Stimulated activated naive CD4-positive, alpha-beta T cell (primary cell): ENCODE results near the gene CPN1.
"Not testable (repeated sequence)": the region's sequence is repeated elsewhere in the genome, so short reads cannot be mapped to it uniquely, and the experiment has no call there.

Experiments used
- DNase-seq, 6 experiments: peaks; one replicate each; lab custom pipeline; 2025; lab: John Stamatoyannopoulos, UW

The CPN1 gene

DNA sequence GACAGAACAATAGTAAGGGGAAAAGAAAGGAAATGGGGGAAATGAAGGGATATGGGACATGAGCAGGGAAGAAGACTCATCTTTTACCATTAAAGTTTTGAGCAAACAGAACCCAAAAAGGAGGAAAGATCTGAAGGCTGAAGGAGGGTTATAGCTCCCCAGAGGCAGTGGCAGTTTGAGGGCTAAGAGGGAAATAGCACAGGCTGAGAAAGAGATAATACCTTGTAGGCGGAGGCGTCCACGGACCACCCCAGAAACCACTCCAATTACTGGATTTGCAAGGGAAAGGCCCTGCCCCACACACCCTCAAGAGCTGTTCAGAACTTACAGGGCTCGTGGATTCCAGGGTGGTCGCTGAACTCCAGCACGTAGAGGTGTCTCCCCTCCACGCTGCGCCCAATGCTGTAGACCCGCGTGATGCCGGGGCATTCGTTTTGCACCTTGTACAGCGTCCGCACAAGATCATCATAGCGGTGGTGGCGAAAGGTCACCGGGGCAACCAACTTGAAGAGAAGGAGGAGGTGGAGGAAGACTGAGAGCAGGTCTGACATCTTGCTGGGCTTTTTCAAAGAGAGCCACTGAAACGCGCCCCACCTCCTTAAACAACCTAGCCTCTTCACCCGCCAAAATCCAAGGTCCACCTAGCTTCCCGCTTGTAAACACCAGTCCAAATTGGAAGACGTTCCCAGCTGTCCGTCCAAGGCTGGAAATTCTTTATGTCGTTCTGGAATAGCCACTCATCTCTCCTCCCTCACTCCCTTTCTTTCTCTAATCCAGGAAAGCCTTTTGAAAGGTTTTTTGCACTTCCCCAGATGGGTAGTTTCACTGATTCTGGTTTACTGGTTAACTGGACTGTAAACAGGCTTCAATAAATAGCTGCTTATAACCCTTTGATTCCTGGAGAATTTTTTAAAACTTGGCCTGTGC lies at the start of gene CPN1:
Gene CPN1 (minus strand): TSS at position 795 of the 927 bp plus-strand sequence. CDS start 244 bp downstream, at position 551.
- DNase-seq: no peak

DNA sequence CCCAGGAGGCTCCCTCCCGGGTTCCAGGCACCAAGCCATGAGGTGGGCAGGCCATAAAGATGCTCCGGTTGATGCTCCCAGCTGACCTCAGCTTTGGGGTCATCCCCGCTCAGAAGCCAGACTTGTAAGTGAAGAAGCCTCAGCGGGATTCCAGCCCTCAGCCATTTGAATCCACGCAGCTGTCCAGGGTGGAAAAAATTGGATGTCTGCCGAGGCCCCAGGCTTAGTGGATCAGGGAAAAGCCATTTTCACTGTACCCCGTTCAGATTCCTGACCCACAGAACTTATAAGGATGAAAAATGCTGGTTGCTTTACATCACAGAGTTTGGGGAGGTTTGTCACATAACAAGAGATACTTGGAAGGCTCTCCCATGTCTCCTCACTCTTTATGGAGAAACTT lies 49.2 kb upstream of the CPN1 start:
- no peak for DNase-seq

DNA sequence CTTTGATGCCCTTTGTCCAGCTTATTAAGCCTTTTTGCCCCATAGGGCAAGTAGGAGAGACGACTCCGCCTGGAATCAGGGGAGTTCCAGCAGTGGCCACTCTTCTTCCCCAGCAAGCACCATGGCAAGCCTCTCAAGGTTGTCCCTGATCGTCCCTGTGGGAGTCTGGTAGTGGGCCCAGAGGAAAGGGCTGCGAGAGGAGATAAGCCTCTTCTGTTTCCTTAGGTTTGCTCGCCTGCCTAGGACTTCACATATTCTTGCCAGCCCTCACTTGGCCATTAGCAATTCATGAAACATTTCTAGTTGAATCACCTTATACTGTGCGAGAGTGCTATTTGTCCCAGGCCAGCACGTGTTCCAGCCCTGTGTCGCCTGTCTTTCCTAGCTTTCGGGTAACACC lies 47.8 kb upstream of the CPN1 start:
- no peak for DNase-seq

DNA sequence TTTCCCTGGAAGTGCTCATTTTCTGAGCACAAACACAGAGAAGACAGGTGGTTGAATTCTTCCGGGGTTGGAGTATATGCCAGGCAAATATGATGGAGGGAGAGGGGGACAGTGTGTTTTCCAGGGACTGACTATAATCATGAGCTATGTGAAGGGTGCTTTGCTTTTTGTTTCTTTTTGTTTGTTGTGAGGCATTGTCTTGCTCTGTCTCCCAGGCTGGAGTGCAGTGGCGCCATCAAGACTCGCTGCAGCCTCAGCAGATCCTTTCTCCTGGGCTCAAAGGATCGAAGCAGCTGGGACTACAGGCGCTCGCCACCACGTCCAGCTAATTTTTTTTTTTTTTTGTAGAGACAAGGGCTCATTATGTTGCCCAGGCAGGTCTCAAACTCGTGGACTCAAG lies 47.3 kb upstream of the CPN1 start:
- DNase-seq: no peak

DNA sequence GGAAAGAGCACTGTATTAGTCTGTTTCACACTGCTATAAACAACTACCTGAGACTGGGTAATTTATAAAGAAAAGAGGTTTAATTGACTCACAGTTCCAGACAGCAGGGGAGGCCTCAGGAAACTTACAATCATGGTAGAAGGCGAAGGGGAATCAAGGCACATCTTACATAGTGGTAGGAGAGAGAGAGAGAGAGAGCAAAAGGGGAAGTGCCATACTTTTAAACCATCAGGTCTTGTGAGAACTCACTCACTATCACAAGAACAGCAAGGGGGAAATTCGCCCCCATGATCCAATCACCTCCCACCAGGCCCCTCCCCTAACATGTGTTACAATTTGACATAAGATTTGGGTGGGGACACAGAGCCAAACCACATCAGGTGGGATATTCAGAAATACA lies 43.7 kb upstream of the CPN1 start:
- not testable (repeated sequence) for DNase-seq

DNA sequence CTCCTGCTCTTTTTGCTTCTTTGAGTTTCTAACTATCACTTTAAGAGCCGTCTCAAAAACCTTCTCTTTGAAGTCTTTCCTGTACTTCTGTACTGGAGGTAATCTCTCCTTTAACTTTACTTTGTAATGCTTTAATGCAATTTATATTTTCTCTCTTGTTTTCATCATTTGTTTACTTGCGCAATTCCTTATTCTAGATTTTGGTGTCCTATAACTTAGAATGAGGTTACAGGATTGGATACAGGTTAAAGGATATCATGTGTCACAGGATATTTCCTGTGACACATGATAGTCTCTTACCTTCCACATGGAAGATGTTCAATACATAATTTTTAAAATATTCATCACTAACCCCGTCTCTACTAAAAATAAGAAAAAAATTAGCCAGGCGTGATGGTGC lies 42.4 kb upstream of the CPN1 start:
- no peak for DNase-seq

DNA sequence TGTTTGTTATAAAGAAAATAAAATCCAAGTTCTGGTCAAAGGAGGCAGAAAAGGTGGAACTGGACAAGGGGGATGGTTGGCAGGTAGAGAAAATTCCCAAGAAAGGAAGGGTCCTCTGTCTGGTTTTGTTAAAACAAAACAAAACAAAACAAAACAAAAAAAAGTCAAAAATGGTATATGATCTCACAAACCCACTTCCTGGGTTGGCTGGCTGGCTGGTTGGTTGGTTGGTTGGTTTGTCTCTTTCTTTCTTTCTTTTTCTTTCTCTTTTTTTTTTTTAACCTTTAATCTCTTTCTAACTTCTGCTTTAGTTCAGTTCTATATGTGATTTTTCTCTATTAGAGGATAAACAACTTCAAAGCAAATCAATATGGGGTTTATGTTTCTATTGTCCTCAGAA lies 41.1 kb upstream of the CPN1 start:
- DNase-seq: no peak

DNA sequence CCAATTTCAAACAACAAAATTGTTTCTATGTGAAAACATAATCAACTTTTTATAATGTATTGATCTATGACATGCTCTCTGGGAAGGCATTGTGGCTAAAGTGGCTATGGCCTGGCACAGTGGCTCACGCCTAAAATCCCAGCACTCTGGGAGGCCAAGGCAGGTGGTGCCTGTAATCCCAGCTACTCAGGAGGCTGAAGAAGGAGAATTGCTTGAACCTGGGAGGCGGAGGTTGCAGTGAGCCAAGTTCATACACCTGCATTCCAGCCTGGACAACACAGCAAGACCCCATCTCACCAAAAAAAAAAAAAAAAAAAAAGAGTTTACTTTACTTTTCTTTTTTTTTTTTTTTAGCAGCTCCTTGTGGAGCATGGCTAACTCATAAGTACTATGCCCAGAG lies 38.9 kb upstream of the CPN1 start:
- DNase-seq: no peak

DNA sequence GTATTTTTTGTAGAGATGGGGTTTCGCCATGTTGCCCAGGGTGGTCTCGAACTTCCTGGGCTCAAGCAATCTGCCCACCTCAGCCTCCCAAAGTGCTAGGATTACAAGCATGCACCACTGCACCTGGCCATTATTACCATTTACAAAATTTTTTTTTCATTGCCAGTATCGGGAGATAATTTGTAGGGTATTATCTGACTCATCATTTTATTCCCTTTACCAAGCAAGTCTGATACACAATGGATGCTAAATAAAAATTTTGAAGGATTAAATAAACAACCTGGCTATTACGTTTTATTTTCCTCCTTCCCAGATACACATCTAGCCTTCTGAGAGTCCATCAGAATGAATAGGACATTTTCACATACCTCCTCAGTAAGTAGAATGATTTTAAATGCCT lies 38.1 kb upstream of the CPN1 start:
- DNase-seq: no peak

DNA sequence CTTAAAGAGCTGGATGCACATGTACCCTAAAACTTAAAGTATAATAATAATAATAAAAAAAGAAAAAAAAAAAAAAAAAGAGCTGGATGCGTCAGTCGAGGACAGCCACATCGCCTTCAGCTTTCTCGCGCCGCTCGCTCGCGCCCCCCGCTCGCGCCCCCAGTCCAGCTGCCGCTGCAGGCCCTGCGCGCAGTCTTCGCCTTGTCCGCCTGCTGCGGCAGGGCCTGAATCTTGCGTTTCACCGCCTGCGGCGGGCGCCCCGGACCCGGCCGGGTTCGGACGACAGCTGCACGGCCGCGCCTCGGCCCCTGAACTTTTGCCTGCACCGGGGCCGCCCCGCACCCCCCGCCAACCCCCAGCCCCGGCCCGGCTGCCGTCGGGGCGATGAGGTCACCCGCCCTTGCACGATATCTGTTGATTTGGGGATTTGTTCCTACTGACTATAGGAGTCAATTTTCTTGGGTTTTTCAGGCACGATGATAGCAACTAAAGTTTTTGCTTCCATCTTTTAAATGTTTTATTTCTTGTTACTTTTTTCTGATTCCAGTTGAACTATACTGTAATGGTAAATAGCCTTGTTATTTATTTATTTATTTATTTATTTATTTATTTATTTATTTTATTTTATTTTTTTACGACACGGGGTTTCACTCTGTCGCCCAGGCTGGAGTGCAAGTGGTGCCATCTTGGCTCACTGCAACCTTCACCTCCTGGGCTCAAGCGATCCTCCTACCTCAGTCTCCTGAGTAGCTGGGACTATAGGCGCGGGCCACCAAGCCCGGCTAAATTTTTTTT lies 33.5 kb upstream of the CPN1 start:
- DNase-seq: no peak

DNA sequence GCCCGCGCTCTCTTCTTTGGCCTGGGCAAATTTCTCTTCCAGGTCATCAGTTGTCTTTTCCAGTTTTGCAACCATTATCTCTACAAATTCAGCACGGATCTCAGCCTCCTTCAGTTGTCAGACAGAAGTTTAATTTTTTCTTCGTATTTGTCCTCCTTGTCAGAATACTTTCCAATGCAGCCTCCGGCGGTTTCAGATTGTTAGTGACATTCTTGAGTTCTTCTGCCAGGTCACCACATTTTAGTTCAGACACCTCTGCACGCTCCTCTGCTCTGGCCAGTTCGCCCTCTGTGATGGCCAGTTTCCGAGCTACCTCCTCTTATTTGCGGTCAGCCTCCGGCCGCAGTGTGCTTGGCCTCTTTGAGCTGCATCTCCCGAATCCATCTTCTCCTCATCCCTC lies 32.8 kb upstream of the CPN1 start:
- DNase-seq: no peak

DNA sequence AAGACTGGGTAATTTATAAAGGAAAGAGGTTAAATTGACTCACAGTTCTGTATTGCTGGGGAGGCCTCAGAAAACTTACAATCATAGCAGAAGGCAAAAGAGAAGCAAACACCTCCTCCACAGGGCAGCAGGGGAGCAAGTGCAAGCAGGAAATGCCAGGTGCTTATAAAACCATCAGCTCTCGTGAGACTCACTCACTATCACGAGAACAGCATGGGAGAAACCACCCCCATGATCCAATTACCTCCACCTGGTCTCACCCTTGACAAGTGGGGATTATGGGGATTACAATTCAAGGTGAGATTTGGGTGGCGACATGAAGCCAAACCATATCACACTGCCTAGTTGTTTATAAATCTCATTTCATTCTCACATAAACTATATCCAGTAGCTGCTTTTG lies 28.0 kb upstream of the CPN1 start:
- no peak for DNase-seq

DNA sequence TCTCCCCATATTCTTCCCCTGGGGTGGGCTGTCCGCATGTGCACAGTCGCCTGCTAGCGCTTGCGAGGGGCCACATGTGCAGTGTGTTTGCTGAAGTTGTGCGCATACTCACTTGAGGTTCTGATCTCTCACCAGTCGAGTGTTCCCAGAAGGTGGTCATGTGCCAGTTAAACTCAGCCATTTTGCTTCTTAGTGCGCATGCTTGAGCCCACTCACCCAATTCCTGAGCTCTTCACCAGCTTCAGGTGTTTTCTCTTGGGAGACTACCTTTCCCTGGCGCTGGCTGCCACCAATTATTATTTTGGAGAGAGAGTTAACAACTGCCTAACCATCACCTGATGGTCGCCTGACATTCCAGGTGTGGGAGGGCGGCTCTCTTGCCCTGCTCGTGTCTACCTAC lies 25.2 kb upstream of the CPN1 start:
- no peak for DNase-seq

DNA sequence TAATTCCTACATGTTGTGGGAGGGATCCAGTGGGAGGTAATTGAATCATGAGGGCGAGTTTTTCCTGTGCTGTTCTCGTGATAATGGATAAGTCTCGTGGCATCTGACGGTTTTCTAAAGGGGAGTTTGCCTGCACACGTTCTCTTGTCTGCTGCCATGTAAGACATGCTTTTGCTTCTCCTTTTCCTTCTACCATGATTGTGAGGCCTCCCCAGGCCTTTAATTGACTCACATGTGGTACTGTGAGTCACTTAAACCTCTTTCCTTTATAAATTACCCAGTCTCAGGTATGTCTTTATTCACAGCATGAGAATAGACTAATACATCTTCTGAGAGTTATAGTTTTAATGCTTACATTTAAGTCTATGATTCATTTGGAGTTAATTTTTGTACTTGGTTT lies 22.6 kb upstream of the CPN1 start:
- no peak for DNase-seq

DNA sequence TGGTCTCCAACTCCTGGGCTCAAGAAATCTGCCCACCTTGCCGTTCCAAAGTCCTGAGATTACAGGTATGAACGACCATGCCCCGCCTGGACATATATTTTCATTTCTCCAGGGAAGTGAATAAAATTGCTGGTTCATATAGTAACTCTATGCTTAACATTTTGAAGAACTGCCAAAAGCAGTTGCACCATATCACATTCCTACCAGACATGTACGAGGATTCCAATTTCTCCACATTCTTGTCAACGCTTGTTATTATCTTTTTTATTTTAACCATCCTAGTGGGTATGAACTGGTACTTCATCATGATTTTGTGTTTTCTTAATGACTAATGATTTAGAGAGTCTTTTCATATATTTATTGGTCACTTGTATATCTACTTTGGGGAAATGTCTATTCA lies 21.9 kb upstream of the CPN1 start:
- DNase-seq: no peak

DNA sequence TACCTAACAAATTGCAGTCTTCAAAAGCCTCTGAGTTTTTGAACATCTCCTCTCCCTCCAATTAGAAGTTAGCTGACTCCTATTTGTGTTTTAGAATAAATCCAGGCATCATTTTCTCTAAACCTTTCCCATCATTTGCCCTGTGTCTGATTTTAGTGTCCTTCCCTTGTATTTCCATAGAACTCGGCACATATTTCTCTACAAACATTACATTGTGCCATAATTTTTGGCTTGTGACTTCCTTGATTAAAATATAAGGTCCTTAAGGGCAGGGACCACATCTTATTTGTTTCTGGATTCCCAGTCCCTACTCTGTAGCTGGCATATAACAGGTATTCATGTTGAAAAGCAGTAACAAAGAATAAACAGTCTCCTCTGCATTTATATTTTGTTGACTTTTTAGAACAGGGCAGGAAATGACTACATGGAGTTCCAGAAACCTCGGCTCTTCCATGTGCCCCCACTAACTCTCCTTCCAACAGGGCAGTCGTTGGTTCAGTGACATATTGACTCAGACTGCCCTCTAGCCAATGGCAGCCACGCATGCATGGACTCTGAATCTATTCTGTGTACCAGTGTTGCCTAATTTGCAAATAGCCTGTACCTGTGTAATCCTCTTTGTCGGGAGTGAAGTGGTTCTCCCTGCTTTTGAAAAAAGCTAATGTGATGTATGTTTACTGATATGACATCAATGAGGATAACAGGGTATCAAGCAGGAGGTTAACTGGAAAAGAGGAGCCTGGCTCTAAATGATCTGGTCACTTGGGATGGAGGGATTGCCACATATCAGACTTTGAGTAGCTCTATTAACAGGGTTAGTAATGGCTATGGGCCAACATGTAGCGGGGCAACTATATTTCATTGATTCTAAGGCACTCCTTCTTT lies 19.8 kb upstream of the CPN1 start:
- no peak for DNase-seq

DNA sequence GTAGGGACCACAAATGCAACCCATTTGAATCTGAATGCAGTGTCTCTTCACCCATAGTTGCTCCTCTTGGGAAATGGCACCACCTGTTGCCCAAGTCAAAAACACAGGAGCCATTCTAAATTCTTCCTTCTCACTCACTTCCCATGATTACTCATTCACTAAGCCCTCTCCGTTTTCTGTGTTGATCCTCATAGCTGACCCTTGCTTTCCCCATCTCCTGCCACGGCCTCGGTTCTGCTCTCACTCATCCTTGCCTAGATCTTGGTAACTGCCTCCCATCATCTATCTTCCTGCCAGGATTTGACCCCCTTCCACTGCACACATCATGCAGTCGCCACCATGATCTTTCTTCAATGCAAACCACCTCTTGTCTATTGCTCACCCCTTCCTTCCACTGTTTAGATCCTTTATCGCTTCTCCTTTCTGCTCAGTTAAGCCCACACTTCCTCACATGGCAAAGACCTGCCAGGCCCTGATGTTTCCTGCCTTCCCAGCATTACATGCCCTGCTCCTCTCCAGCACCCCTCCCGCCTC lies 19.0 kb upstream of the CPN1 start:
- DNase-seq: no peak

DNA sequence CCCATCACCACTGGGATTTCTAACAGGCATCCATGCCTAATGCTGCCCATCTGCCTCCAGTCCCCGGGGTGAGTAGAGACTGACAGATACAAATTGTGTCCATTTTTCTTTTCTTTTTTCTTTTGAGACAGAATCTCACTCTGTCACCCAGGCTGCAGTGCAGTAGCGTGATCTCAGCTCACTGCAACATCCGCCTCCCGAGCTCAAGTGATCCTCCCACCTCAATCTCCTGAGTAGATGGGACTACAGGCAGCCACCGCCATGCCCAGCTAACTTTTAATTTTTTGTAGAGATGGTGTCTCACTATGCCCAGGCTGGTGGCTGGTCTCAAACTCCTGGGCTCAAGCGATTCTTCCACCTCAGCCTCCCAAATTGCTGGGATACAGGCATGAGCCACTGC lies 7.6 kb upstream of the CPN1 start:
- no peak for DNase-seq

DNA sequence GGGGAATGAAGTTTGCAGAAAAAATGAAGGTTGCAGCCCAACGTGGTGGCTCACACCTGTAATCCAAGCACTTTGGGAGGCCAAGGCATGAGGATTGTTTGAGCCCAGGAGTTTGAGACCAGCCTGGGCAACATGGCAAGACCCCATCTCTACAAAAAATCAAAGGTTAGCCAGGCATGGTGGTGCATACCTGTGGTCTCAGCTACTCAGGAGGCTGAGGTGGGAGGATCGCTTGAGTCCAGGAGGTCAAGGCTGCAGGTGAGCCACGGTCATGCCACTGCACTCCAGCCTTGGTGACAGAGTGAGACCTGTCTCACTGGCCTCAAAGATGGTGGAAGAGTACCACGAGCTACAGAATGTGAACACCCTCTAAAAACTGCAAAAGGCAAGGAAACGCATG lies 5.0 kb upstream of the CPN1 start:
- not testable (repeated sequence) for DNase-seq

DNA sequence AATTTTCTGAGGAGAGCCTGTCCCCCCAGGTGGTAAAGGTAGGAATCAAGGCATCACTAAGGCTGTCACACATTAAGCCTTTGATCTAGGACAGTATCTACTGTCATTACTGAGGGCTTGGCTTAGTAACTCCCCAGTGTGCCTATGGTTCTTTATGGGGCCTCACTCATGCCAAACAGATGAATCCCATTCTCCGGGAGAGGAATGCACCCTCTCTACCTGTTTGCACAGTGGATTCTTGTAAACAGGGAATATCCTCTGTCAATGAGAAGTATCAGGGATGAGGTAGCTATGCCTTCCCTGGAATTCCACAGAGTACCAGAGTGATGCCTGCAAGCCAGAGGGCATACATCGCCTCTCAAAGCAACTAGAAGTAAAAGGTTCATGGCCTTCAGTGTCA lies 3.9 kb upstream of the CPN1 start:
- no peak for DNase-seq

DNA sequence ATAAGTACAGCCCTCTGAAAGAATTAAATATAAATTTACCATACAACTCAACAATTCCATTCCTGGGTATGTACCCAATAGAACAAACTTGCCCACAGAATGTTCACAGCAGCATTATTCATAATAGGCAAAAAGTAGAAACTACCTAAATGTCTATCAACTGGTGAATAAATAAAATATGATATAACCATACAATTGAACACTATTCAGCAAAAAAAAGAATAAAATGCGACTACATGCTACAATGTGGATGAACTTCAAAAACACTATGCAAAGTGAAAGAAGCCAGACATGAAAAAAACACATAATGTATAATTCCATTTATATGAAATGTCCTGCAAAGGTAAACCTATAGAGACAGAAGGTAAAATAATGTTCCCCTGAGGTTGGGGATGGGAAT lies 2.0 kb upstream of the CPN1 start:
- no peak for DNase-seq

DNA sequence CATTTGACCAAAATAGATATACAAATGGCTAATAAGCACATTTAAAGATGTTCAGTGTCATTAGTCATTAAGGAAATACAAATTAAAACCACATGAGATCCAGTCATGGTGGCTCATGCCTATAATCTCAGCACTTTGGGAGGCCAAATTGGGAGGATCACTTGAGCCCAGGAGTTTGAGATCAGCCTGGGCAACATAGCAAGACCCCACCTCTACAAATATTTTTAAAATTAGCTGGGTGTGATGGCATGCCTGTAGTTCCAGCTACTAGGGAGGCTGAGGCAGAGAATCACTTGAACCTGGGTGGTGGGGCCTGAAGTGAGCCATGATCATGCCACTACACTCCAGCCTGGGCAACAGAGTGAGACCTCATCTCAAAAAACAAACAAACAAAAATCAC lies 607 bp upstream of the CPN1 start:
- DNase-seq: not testable (repeated sequence)
